HTERT RPE-1 (cell line): ENCODE measurements around the gene PSMB3.

ENCODE experiments used
- in situ Hi-C: fragments of 300-500 bp; cut with MboI; formaldehyde crosslinking; loops from 4 replicates; pipeline ENCODE4 v1.14.3; 2020; ENCODE audit warnings: low sequenced_read_pairs

The PSMB3 gene

DNA sequence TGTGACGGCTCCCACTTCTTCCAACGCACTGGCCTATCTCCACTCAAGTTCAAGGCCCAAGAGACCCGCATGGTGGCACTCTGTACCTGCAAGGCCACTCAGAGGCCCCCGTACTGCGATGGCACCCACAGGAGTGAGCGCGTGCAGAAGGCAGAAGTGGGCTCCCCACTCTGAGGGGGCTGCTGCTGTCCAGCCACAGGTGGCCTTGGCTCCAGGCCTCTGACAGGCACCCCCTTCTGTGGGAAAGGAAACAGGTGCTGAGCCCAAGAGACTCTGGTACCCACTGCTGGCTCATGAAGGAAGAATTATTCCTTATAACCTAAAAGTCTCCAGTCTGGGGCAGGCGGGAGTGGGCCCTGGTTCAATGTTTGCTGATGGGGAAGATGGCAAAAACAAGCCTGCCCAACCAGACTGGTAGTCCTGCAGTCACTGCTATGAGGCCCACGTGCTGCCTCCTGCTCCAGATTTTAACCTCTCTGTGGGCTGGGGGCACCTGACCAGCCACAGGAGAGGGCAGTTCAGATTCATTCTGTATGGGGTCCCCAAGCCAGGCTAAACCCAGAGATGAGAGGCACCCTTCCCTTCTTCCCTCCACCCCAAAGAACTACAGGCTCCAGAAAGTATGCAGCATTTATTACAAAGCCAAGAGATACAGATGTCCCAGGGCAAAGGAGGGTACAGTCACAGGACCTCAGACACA lies 19.1 kb upstream of the PSMB3 start:
- in situ Hi-C loops = no loop called here

DNA sequence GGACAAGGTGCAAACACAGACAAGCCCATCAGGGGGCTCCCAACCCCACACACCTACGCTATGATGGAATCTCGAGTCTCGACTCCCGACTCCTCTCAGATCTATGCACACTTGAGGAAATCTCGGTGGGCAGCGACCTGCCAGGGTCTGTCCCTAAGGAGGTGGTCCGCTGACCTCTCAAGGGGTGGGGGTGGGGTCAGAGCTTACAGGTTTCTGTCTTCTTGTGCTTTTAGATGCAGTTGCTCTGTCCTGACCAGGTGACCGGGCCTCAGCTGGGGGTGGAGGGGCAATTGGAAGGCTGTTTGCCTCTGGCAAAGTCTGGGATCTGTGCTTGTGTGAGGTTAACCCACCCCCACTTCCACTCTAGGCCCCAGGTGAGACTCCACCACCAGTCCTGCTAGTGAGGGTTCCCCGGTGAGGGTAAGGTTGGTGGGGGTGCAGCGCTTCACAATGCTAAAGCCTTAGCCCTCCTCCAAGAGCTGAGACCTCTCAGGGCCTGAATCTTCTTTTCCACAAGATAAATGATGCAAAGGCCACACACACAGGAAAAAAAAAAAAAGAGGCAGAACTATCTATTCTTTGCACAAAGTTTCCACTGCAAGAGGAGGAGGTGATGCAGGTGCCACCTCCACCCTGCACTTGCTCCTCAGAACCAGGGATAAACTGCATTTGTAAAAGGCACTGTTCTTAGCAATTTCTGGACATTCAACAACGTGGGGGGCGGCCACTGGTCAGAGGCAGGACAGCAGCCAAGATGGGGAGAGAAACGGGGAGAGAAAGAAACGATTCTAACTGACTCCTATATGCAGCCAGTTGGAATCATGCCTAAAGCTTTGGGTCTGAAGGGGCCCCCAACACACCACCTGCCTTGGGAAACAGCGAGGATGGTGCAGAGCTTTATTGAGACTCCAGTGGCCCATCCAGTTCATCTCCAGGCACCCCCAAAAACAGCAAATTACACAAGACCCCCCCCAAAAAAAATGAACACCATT lies 18.3 kb upstream of the PSMB3 start:
- in situ Hi-C loops = no loop called here

DNA sequence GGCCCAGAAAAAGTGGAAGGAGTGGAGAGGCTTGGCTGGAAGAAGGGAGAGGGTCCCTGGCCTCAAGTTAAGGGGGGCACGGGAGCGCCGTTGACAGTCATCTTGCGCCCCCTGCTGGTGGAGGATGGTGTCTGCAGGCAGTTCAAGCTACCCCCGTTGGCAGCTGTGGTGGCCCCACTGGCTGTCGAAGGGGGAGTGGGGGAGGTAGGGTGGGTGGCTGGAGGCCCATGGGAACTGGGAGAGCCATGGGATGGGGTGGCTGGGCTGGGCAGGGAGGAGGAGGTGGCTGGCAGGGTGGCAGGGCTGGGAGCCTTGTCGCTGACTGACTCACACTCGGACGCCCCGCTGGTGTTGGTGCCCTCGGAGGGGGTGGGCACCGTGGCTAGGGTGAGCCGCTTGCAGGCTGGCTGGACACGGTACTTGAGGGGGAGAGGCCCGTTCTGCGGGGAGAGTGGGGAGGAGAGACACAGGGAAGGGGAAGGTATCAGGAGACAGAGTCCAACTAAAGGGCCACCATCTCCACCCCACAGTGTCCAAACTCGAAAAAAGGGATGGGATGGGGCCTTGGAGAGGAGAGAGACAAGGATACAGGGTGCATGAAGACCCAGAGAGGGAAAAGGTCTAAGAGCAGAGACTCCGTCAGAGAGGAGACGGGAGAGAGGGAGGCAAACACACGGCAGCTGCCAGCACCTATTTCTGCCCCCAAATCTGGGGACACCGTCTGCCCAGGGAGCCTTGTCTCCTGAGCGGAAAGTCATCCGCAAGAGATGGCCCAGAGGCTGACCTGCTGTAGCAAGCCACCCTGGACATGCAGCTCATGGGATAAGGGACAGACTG lies 17.2 kb upstream of the PSMB3 start:
- in situ Hi-C loops = no loop called here

DNA sequence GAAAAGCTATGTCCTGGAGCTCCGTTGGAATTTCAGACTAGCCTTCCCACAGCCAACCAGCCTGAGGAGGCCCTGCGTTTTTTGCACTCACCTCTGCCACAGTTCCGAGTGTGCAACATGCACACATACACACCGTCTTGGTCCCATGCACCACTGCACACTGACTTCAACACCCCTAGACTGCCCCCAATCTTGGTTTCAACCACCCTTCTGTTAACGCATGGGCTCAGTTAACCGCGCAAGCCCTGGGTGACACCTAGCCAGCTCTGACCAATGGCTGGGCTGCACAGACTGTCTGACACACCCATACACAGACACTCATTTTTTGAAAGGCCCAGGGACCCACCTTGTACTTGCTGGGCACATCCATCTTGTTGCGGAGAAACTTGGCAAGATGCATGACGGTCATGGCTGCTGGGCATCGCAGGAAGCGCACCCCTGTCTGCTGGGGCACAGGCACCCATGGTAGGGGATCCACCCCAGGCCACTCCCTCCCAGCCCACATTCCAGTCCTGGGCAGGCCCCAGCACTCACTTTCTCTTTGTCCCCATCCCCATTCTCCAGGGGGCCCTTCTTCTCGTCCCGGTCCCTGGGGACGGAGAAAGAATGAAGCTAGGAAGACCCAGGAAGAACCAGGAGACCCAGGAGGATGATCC lies 14.4 kb upstream of the PSMB3 start:
- in situ Hi-C loops = no loop called here

DNA sequence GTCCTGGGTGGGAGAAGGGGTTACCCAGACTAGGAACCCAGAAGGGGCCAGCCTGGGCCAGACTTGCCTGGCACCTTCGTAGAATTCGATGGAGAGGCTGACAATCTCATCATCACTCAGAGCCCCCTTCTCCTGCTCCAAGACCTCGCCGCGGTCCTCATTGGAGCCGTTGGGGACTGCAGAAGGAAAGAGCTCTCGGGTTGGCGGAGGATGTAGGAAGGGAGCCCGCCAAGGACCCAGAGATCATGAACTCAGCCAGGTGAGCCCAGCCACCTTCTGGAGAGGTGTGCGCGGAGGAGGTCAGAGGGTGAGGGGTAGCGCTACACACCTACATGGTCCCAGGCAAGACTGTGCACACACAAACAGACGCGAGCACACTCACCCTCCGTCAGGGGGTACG lies 13.9 kb upstream of the PSMB3 start:
- in situ Hi-C loops = no loop called here

DNA sequence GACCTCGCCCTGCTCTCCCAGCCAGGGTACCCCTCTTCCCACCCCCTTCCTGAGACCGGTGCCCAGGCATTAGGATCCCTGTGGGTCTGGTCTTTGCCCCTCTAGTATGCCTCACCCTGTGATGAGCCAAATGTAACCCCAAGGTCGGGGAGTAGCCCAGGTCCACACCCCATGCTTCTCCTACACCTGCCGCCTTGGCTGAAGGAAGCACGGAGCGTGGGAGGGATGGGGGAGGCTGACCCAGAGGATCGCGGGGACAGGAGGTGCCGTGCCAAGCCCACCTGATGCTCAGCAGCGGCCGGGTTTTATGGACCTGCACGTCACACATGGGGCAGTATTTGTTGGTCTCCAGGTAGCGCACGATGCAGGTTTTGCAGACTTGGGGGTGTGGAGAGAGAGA lies 13.2 kb upstream of the PSMB3 start:
- in situ Hi-C loops = no loop called here

DNA sequence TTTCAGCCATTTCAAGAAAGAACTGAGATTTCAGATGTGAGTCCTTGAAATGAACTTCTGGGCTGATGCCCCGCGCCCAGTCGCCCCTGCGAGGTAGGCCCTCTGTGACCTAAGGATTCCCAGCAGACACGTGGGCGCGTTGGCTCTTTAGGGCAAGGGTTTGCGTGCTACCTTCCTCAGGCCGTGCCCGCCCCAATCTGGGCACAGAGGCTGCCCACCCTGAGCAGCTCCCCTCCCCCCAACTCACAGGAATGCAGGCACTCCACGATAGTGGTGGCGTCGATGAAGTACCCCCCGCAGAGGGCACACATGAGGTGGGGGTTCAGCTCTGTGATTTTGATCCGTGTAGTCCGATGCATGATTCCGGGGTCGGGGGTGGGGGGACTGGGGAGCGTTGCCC lies 12.5 kb upstream of the PSMB3 start:
- in situ Hi-C loops = no loop called here

DNA sequence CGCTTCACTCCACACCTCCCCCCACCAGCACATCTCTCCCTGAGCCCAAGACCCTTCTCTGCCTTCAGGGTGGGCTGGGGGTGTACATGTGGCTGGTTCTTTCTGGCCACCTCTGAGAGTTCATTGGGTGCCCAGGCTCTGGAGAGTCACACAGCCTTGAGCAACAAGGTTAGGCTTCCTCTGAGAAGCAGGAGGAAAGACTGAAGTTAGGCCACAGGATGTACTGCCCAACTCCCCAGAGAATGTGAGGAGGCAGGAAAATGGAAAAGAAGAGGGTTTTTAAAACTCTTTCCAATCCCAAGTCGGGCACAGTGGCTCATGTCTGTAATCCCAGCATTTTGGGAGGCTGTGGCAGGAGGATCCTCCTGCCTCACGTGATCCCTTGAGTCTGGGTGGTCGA lies 11.7 kb upstream of the PSMB3 start:
- in situ Hi-C loops = no loop called here

DNA sequence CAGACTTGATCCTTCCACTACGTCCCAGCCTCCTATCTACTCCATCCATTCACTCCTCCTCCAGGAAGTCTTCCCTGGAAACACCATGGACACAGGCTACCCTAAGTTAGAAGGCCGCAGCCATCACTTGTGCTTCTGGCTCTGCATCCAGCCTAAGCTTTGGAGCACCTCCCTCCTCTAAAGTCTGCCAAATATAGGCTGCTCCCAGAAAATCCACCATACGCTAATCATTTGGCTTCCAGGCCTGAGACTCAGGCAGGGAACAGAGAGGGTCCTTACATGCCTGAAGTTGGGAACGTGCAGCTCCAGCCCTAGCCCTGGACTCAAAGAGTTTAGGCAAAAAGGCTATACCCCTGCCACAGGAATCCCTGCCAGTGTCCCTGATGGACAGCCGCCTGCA lies 11.1 kb upstream of the PSMB3 start:
- in situ Hi-C loops = no loop called here

DNA sequence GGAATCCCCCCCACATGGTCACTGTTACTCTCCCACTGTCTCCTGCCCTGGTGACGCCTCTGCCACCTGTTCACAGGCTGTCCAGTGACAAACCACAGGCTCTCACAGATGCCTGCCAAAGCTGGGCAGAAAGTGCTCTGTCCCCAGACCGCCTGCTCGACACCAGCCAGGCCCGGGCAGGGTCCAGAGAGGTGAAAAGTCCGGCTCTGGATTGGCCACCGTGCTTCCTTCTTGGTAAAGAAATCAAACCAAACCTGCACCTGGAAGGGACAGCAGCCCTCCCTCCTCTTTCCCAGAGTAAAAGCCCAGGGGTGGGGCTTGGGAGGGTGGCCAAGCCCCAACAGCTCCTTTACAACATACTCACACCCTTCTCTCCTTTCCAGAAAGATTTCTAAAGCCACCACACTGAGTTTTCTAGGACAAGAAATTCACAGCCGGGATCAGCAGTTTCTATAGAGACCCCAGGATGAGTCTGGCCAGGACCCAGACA lies 10.6 kb upstream of the PSMB3 start:
- in situ Hi-C loops = no loop called here

DNA sequence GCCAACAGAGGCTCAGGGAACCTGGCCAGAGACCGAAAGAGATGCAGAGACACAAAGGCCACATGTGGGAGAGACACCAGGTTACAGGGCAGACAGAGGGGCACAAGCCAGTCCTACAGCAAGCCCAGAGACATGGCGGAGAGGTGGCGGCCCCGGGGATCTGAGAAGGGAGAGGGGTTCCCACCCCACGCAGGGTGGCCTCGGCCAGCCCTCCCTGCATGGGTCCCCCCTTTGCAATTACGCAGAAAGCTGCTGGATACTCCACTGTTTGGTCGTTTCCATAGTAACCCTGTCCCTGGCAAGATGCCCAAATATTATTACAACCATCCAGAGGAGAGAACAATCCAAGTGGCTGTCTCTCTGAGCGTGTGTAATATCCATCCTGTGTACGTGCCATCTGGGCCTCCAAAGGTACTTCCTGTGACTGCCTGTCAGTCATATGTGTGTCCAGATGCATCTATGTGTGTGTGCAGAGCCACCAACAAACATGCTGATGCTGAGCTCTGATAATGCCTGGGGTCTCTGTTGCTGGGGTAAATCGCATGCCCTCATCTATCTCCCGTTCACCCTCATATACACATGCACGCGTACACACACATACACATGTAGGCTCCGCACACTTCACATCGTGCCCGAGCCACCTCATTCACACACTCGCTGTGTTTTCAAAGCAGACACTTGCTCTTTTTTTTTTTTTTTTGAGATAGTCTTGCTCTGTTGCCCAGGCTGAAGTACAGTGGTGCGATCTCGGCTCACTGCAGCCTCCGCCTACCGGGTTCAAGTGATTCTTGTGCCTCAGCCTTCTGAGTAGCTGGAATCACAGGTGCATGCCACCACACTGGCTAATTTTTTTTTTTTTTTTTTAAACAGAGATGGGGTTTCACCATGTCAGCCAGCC lies 9.9 kb upstream of the PSMB3 start:
- in situ Hi-C loops = no loop called here

DNA sequence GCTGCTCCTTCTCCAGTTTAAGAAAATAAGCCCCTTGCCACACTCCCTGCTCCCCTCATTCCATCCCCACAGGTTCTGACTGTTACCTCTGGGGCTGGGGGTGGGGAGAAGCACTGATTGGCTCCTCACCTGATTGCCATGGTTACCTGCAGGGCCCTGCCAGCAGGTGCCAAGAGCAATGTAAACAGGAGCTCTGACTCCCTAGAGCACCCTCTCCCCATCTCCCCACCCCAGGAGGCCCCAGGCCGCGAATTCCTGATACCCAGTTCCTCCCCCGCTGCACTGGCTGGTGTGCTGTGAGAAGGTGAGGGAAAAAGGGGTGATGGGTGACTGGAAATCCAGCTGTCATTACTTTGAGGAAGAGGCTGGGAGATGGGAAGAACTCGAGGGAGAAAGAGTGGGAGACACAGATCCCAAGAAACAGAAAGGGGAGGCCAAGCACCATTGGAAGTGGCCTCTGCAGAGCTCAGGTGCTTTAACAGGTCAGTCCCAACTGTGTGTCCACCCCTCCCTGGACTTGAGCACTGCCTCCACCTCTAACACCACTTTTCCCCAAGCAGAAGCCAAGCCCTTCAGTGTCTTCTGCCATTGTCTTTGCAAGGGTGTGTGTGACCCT lies 8.9 kb upstream of the PSMB3 start:
- in situ Hi-C loops = no loop called here

DNA sequence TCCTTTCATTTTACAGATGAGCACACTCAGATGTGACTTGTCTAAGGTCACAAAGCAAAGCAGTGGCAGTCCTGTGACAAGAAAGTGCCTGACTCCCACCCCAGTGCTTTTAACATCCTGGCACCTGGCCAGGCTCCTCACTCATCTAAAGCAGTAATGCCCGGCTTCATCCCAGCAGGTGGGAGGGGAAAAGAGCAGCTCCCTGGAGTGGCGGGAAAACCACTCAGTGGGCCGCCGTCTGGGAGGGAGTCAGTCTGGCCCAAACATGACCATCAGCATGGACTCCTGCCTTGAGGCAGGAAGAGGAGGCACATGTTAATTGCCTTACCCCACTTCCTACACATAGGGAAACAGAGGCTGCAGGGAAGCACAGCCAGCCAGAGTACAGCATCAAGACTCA lies 7.0 kb upstream of the PSMB3 start:
- in situ Hi-C loops = no loop called here

DNA sequence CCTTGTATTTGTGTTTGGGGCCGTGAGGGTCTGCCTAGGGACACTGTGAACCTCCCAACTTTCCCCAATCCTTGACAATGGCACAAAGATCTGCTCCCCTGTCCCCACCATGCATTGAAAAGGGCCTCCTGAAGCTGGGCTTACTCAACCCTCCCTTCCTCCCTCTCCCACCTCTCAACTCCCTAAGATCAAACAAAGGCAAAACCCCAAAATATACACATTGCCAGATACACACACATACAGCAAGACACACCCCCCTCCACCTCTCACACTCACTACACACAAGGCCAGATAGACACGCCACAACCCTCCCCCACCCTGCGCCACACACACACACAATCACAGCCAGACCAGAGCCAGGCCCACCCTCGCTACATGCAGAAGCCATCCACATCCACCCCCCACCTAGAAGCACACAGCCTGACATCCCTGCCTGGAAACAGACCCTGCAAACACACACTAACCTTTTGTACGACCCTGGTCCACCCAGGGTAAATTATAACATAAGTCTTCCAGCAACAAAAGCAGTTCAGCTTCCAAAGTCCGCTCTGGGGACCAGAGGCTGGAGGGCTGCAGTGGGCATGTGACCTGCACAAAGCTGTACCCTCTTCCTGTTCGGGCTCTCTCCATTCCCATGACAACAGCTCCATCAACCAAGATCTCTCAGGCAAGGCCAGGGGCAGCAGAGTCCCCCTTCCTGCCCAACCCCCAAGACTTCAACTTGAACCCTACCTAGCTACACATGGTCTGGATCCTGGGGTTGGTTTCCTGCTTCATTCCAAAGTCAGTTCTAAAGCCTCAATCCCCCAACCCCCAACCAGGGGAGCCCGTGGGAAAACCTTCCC lies 6.3 kb upstream of the PSMB3 start:
- in situ Hi-C loops = no loop called here

DNA sequence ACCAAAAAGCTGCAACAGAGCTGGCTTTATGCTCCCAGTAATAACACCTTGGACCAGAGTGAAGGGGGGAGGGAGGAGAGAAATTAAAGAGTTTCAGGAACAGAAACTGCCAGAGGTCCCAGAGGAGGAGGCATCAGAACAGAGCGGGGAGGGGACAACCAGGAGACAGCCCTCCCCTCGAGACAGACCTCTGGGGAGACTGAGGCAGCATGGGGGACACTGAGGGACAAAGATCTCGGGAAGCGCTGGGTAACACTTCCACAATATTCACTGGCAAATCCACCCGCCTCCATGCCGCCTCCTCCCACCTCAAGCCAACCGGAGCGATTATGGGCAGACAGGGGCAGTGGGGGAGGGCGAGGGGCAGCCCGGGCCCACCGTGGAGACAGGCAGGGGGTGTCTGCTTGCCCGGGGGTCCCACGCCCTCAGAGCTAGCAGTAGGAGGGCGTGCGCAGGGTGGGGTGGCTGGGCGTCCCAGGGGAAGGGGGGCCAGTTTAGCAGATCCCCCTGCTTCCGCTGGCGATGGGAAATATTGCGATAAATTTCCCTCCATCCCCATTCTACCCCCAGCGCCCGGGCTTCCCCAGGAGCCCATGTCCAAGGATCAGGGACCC lies 5.6 kb upstream of the PSMB3 start:
- in situ Hi-C loops = no loop called here

DNA sequence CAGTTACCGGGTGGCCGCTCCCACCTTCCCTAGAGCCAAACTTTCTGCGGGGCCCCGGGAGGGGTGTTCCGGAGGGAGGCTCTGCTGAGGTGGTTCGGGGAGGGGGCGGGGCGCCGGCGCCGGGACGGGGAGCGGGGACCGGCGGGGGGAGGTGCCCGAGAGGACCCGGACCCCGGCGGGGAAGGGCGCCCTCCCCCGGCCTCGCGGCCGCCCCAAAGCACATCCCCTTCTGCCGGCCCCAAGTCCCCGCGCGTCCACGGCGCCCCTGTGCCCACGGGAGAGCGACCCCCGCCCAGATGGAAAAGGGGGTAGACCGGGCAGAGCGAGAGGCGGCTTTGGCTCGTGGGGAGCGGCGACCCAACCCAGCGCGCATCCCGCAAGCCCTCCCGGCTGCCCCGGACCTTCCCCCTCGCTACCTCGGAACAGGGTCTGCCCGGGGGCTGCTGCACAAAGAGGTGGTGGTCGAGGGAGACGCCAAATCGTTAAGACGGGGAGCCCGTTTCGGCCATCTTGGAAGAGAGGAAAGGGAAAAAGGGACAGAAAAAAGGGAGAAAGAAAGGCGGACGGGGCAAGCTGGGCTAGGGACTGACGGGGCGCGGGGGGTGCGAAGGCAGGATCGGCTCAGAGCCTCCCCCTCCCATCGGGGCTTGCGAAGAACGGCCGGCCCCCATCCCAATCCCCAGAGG lies 4.9 kb upstream of the PSMB3 start:
- in situ Hi-C loops = no loop called here

DNA sequence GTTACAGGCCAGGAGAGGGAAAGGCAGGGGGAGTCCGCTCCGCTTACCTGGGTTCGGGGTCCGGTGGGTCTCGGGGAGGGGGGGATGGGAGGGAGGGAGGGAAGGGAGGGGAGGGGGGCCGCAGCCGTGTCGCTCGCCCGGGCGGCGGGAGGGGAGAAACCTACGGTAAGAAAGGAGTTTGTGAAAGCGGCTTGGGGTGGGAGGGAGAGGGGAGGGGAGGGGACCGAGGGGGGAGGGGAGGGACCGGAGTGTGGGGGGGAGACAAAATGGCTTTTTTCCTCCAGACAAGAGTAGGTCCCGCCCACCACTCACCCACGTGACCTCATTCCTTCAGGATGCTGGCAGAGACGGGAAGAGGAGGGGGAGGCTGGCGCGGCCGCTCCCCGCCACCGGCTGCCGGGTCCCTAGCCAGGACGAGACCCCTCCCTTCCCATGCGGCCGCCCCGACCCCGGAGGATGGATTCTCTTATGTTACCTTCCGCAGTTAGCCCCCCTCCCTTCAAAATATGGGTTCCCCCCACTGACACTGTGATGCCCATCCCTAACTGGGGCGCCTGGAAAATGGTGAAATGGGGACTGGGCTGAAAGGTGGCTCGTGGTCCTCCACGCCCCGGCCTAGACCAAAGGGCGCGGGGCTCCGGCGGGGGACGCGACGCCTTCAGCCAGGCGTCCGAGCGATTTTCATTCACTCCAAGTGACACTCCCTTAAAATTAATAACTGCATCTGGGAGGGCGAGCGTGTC lies 4.2 kb upstream of the PSMB3 start, which contains the start of gene PCGF2:
PCGF2 (minus strand) TSS at position 188 of the 743 bp plus-strand sequence. CDS start 7,934 bp downstream, outside the sequence.
- in situ Hi-C loops = no loop called here
